Hindlimb muscle (tissue), 1 donor: Measurements from ENCODE around the gene SLC25A51. TPM values are rescaled to one million over a fixed set of nuclear protein-coding genes. Genes with fewer than 3 reads are reported as not detected.
"Not testable (repeated sequence)": the region's sequence is repeated elsewhere in the genome, so short reads cannot be mapped to it uniquely, and the experiment has no call there.

Source experiments
- DNase-seq: peaks from one replicate; pipeline ENCODE4 v3.0.0-alpha.2; 2013
- polyA plus RNA-seq: library from polyadenylated mRNA; unstranded; fragments of 120-200 nt; gene quantifications from one replicate; pipeline ENCODE4 v1.2.1, GENCODE V29; 2013; ENCODE audit not compliant: insufficient read length

SLC25A51 gene
- polyA plus RNA-seq, 1 donor: 13.0 TPM

GRCh38 chr9:37902796-37903646 lies 906 bp downstream of the SLC25A51 start:
- DNase-seq: no peak

- no peak for DNase-seq
Observed at GRCh38 chr9:37902131-37902530, 1.8 kb downstream of the SLC25A51 start.

- no peak for DNase-seq
Observed at GRCh38 chr9:37899041-37899440, 4.9 kb downstream of the SLC25A51 start.

- DNase-seq: no peak
Observed at GRCh38 chr9:37897665-37898064, 6.3 kb downstream of the SLC25A51 start.

- DNase-seq: no peak
Observed at GRCh38 chr9:37892063-37892462, 11.9 kb downstream of the SLC25A51 start.

DNA sequence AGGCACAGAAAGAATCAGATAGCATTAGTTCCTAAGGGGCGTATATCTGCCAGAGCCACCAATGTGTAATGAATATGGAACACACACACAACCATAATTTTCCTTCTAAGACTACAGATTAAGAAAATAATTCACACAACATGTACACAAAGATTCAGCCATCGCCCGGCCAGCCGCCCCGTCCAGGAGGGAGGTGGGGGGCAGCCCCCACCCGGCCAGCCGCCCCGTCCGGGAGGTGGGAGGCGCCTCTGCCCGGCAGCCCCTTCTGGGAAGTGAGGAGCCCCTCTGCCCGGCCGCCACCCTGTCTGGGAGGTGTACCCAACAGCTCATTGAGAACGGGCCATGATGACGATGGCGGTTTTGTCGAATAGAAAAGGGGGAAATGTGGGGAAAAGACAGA lies 12.9 kb downstream of the SLC25A51 start:
- DNase-seq: not testable (repeated sequence)

- no peak for DNase-seq
Observed at GRCh38 chr9:37889536-37889935, 14.4 kb downstream of the SLC25A51 start.

DNA sequence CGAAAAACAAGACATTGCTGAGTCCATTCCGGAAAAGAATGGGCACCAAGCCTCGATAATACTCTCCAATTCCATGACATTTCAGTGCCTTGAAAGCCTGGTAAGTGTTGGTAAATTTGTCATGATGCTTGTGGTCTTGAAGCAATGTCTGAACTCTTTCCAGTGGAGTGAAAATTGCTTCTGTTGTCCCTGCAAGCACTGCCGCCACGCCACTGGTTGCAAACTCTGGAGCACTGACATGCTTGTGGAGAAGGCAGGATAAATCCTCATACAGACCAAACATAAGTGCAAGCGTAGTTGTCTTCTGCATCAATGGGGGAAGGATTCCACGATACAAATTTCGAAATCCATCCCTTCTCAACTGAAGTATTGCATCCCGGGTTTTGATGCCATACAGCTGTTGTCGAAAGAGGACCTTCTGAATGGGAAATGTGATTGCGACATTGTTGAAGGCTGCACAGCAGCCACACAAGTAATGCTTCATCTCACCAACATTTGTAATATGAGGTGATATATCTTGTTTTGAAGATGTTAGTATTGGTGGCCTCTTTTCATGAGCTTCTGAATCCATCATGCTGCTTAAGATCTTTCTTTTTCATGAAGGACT lies 15.8 kb downstream of the SLC25A51 start:
- not testable (repeated sequence) for DNase-seq

- DNase-seq: no peak
Observed at GRCh38 chr9:37880916-37881479, 22.9 kb downstream of the SLC25A51 start.

DNA sequence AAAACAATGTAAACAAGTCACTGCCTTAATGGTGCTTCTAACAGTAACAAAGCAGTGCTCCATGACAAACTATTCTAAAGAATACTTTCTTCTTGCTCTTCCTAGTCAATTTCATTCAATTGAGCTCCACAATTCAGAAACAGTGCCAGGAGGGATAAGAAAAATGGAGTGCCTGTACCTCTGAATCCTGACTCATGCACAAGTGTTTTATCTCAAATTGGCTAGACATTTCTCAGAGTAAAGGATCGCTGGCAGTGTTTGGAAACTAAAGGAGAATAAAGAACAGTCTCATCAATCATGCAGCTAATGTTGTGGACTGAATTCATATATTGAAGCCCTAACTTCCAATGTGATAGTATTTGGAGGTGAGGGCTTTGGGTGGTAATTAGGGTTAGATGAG lies 27.6 kb downstream of the SLC25A51 start:
- DNase-seq: no peak

GRCh38 chr9:37873955-37874354 lies 30.0 kb downstream of the SLC25A51 start:
- no peak for DNase-seq

DNA sequence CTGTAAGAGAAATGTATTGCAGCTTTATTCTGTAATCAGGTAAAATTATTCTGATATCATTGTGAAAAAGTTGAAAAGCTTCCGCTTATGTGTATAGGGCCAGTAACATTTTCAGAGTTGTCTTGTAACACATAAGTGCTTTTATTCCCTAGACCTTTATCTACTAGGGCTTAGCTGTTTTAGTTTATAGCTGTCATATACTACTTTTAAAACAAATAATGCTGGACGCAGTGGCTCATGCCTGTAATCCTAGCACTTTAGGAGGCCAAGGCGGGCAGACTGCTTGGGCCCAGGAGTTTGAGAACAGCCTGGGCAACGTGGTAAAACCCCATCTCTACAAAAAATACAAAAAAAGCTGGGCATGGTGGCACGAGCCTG lies 33.1 kb downstream of the SLC25A51 start:
- no peak for DNase-seq

GRCh38 chr9:37870081-37870798 lies 33.7 kb downstream of the SLC25A51 start:
- DNase-seq: no peak

DNA sequence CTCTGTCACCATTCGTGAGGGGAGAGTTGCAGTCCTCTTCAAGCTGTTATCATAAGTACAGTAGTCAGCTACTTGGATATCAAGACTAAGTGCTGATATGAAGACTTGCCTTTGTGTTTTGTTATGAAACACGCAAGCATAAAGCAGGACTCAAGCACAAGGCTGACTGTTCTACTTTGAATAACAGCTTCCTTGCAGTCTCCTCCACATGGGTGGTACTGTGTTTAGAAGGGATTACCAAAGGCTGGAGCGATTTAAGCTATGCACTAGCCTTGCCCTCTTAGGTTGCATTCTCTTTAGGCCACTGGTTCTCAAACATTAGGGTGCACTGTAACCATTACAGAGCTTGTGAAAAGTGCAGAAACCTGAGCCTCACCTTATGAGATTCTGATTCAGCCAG lies 41.4 kb downstream of the SLC25A51 start:
- DNase-seq: no peak

DNA sequence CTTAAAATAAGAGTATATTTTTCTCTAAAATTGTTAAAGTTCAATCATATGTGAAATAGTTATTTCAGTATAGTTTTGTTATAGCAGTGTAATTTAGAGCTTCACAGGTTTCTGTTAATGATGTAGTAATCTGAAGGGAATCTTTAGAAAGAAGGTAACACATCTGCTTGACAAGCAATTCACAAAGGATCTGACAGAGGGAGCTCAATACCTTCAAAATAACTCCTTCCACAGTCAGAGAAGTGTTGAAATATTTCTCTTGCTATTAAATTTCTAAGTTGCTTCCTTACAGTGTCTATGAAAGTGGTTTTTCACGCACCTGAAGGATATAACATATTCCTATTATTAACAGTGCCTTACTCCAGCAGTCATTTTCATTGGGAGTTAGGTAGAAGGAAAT lies 44.9 kb downstream of the SLC25A51 start:
- no peak for DNase-seq

- no peak for DNase-seq
Observed at GRCh38 chr9:37856551-37856950, 47.4 kb downstream of the SLC25A51 start.

GRCh38 chr9:37852222-37852621 lies 51.7 kb downstream of the SLC25A51 start:
- DNase-seq: no peak

GRCh38 chr9:37840560-37841194 lies 63.2 kb downstream of the SLC25A51 start:
- no peak for DNase-seq

DNA sequence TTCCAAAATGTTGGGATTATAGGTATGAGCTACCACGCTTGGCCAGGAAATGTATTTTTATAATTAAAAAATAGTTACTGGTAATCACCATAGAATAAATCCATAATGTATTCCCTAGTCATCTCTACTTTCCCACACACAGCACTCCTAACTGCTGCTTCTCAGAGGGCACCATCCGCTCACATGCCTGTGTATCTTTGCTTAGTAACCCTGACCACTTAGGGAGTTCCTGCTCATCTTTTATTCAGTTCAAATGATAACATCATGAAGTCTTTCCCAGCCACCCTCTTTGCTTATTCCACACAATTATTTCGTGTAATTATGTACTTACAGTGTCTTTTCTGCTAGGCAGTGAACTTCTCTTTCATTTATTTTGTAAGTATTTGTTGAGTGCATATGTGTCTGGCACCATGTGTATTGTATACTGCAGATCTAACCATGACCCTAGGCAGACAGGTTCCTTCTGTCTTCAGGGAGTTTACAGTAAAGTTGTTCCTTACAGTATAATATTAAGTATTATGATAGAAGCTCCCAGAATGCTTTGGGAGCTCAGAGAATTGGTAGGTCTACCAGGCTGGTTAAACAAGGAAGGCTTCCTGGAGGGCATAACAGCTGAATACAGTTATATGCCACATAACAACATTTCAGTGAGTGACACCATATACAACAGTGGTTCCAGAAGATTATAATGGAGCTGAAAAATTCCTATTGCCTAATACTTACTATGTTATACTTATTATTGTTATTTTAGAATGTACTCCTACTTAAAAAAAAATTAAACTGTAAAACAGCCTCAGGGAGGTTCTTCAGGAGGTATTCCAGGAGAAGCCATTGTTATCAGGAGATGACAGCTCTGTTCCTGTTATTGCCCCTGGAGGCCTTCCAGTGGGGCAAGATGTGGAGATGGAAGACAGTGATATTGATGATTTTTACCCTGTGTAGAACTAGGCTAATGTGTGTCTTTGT lies 64.1 kb downstream of the SLC25A51 start:
- DNase-seq: no peak
